ENCODE data around the gene CAB39L. TPM values are rescaled to one million over a fixed set of nuclear protein-coding genes. Genes with fewer than 3 reads are reported as not detected.

Gene CAB39L
- total and polyA plus RNA-seq, 2 experiments from 2014 or later = 3.3 to 4.4 TPM

- TF ChIP-seq EZH2 (IDR thresholded peaks at IDR 0.05; ENCODE audit: low read depth, unreplicated experiment) = no peak
- no peak for TF ChIP-seq ZNF114 (CRISPR knock-in tag; IDR thresholded peaks at IDR 0.05)
- no peak for TF ChIP-seq EZH2phosphoT487 (IDR thresholded peaks at IDR 0.05; ENCODE audit: unreplicated experiment)
- TF ChIP-seq CREB1 (CRISPR knock-in tag; IDR thresholded peaks at IDR 0.05; ENCODE audit: low read depth) = no peak
Observed at GRCh38 chr13:49288458-49288857, 155.4 kb downstream of the CAB39L start (continued).

DNA sequence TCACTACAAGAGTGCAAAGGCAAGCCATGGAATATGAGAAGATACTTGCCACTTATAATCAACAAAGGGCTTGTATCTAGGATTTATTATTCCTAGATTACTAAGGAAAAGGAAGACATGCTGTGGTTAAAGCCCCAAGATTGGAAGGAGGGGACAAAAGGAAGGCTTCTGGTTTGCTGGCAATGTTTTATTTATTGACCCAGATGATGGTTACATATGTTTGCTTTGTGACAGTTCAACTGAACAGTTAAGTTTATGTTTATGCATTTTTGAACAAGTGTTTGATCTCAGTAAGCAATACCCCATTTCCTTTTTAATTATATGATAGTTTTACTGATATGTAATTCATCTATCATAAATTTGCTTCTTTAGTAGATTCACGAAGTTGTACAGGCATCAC is 155.9 kb downstream of the CAB39L start:
- H3K9me2 ChIP-seq (ENCODE audit: insufficient read depth) = no peaks in the 10 kb centered on the region
- H3K79me2 ChIP-seq (replicated peaks; ENCODE audit: insufficient read depth) = no peaks in the 10 kb centered on the region
- DNase-seq (ENCODE audit: low spot score) = no peak
- H3K36me3 ChIP-seq (ENCODE audit: insufficient read depth) = no peaks in the 10 kb centered on the region
- H3K4me3 Mint-ChIP-seq = no peak overlapping the region
- TF ChIP-seq EZH2phosphoT487 (IDR thresholded peaks at IDR 0.05; ENCODE audit: unreplicated experiment) (no peak), EZH2 (IDR thresholded peaks at IDR 0.05; ENCODE audit: low read depth, unreplicated experiment) (no peak), POLR2AphosphoS5 (IDR thresholded peaks at IDR 0.05; ENCODE audit: low read depth) (no peak), CTCF (conservative IDR thresholded peaks at IDR 0.05; ENCODE audit: low read depth in 2 of 2) (no peak), JUNB (IDR thresholded peaks at IDR 0.05; ENCODE audit: unreplicated experiment) (no peak), STAT1 (IDR thresholded peaks at IDR 0.05; ENCODE audit: unreplicated experiment) (no peak)
- TF ChIP-seq, protein P1, sequence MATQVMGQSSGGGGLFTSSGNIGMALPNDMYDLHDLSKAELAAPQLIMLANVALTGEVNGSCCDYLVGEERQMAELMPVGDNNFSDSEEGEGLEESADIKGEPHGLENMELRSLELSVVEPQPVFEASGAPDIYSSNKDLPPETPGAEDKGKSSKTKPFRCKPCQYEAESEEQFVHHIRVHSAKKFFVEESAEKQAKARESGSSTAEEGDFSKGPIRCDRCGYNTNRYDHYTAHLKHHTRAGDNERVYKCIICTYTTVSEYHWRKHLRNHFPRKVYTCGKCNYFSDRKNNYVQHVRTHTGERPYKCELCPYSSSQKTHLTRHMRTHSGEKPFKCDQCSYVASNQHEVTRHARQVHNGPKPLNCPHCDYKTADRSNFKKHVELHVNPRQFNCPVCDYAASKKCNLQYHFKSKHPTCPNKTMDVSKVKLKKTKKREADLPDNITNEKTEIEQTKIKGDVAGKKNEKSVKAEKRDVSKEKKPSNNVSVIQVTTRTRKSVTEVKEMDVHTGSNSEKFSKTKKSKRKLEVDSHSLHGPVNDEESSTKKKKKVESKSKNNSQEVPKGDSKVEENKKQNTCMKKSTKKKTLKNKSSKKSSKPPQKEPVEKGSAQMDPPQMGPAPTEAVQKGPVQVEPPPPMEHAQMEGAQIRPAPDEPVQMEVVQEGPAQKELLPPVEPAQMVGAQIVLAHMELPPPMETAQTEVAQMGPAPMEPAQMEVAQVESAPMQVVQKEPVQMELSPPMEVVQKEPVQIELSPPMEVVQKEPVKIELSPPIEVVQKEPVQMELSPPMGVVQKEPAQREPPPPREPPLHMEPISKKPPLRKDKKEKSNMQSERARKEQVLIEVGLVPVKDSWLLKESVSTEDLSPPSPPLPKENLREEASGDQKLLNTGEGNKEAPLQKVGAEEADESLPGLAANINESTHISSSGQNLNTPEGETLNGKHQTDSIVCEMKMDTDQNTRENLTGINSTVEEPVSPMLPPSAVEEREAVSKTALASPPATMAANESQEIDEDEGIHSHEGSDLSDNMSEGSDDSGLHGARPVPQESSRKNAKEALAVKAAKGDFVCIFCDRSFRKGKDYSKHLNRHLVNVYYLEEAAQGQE (IDR thresholded peaks at IDR 0.05; ENCODE audit: unreplicated experiment) = no peak
- H3K27me3 Mint-ChIP-seq (ENCODE audit: insufficient read depth, low read depth, poor library complexity) = no peaks in the 10 kb centered on the region
- H2AFZ ChIP-seq = no peak overlapping the region
- no peak for ATAC-seq
- no peak overlapping the region for H3K4me3 ChIP-seq
- H3K4me2 ChIP-seq = no peak overlapping the region
- H4K20me1 ChIP-seq (replicated peaks; ENCODE audit: insufficient read depth) = no peaks in the 10 kb centered on the region
- no peaks in the 10 kb centered on the region for H3K4me1 ChIP-seq (ENCODE audit: insufficient read depth)
- no peaks in the 10 kb centered on the region for H3K4me1 Mint-ChIP-seq
- H3K9me3 Mint-ChIP-seq = no peaks in the 10 kb centered on the region
- H3K36me3 Mint-ChIP-seq (ENCODE audit: low read depth) = no peaks in the 10 kb centered on the region
- H3K27ac Mint-ChIP-seq = no peak overlapping the region
- H3K27ac ChIP-seq (ENCODE audit: low read depth) = no peak overlapping the region
- H3K27me3 ChIP-seq (ENCODE audit: insufficient read depth) = no peaks in the 10 kb centered on the region
- H3F3A ChIP-seq (replicated peaks; ENCODE audit: low read depth) = no peaks in the 10 kb centered on the region

DNA sequence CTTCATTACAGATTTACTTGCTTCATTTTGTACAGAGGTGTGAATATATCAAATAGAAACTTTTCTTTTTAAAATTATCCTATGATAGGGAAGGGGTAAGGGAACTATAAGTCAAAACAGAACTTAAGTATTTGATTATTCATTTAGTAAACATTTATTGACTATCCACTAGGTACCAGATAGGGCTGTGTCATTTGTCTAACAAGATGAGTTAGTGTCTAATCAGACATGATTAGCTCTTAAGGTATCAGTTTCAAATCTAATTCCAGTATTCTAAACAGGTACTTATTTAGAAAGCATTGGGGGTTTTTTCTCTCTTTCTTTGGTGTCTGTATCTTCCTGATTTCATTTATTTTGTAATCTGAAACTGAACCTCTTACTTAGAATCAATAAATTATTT is 164.0 kb downstream of the CAB39L start:
- Mint-ChIP-seq H3K36me3 (ENCODE audit: low read depth) (no peaks in the 10 kb centered on the region), H3K27me3 (ENCODE audit: insufficient read depth, low read depth, poor library complexity) (no peaks in the 10 kb centered on the region), H3K4me1 (peaks cover 13% of the 10 kb centered on the region), H3K27ac (no peak overlapping the region), H3K9me3 (no peaks in the 10 kb centered on the region), H3K4me3 (no peak overlapping the region)
- H3K9me2 ChIP-seq (ENCODE audit: insufficient read depth) = no peaks in the 10 kb centered on the region
- no peak overlapping the region for H3K4me3 ChIP-seq
- no peak overlapping the region for H2AFZ ChIP-seq
- no peak overlapping the region for H3K27ac ChIP-seq (ENCODE audit: low read depth)
- no peaks in the 10 kb centered on the region for H3K27me3 ChIP-seq (ENCODE audit: insufficient read depth)
- ATAC-seq (no peak), DNase-seq (ENCODE audit: low spot score) (no peak)
- H3K4me1 ChIP-seq (ENCODE audit: insufficient read depth) = peaks cover 14% of the 10 kb centered on the region
- no peak overlapping the region for H3K4me2 ChIP-seq
- no peaks in the 10 kb centered on the region for H3K79me2 ChIP-seq (replicated peaks; ENCODE audit: insufficient read depth)
- H3K36me3 ChIP-seq (ENCODE audit: insufficient read depth) = no peaks in the 10 kb centered on the region
- H4K20me1 ChIP-seq (replicated peaks; ENCODE audit: insufficient read depth) = no peaks in the 10 kb centered on the region
- H3F3A ChIP-seq (replicated peaks; ENCODE audit: low read depth) = no peaks in the 10 kb centered on the region
- TF ChIP-seq, protein P1 (IDR thresholded peaks at IDR 0.05; ENCODE audit: unreplicated experiment) = no peak
- TF ChIP-seq NANOG (IDR thresholded peaks at IDR 0.05; ENCODE audit: borderline replicate concordance) = no peak
- no peak for TF ChIP-seq EZH2 (IDR thresholded peaks at IDR 0.05; ENCODE audit: low read depth, unreplicated experiment)
- TF ChIP-seq CTCF (conservative IDR thresholded peaks at IDR 0.05; ENCODE audit: low read depth in 2 of 2) = no peak
- TF ChIP-seq CREB1 (CRISPR knock-in tag; IDR thresholded peaks at IDR 0.05; ENCODE audit: low read depth) = no peak
- no peak for TF ChIP-seq STAT1 (IDR thresholded peaks at IDR 0.05; ENCODE audit: unreplicated experiment)
- no peak for TF ChIP-seq POLR2AphosphoS5 (IDR thresholded peaks at IDR 0.05; ENCODE audit: low read depth)
- TF ChIP-seq ZNF331 (CRISPR knock-in tag; IDR thresholded peaks at IDR 0.05; ENCODE audit: low read depth) = no peak
- TF ChIP-seq EZH2phosphoT487 (IDR thresholded peaks at IDR 0.05; ENCODE audit: unreplicated experiment) = no peak

All from GM23338 (cell line).